ENCODE data around the gene TMIGD3. TPM values are rescaled to one million over a fixed set of nuclear protein-coding genes. Genes with fewer than 3 reads are reported as not detected.
A peak's percentile ranks its signal among the peaks of the same experiment; 100 is the strongest.

Gene TMIGD3
- polyA plus RNA-seq (2013): not detected in 2 replicates

DNA sequence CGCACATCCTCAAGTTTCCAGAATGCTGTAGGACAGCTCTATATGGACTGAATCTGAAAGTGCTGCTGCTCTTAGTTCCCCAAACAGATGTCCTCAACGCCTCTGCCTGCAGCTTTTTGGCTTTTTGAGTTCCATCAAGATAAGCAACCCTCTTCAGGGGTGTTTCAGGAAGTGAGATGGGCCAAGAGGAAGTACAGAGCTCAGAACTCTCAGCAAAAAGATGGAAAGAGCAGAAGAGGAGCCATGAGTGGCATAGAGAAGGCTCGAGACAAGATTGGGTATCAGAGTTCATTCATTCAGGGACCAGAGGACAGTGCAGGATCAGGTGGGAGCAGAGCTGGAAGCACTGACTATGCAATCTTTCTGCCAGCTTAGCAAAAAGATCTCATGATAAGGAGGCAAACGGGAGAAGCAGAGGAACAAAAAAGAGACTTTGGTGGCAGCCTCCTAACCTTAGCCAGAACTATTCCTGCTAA lies at the start of gene TMIGD3, which contains the start of gene ADORA3:
TMIGD3 (minus strand) TSS at position 49 of the 476 bp plus-strand sequence. CDS start 279 bp downstream, outside the sequence.
ADORA3 (minus strand) TSS at position 49 of the 476 bp plus-strand sequence. CDS start 279 bp downstream, outside the sequence.
- Histone ChIP-seq H3K36me3 (ENCODE audit: control insufficient read depth in 1 of 2, insufficient read depth in 2 of 2, low read length in 2 of 2) (no peaks in the 10 kb centered on the region), H2AFZ (ENCODE audit: insufficient read depth, low read length, poor library complexity) (no peak within 1 kb of the TSS), H4K91ac (ENCODE audit: low read depth, low read length) (no peak within 1 kb of the TSS), H3K27ac (ENCODE audit: low read depth, low read length) (no peak within 1 kb of the TSS), H3K14ac (ENCODE audit: low read length) (no peak within 1 kb of the TSS), H3K79me1 (ENCODE audit: low read length) (peaks cover 5% of the 10 kb centered on the region), H3K4me3 (ENCODE audit: low read depth, low read length) (no peak within 1 kb of the TSS), H3K27me3 (ENCODE audit: insufficient read depth, low read length) (no peaks in the 10 kb centered on the region), H3K4me2 (ENCODE audit: low read length) (no peak within 1 kb of the TSS), H3K9me3 (ENCODE audit: insufficient read depth, low read depth, low read length) (no peaks in the 10 kb centered on the region), H3K18ac (ENCODE audit: low read length) (no peak within 1 kb of the TSS), H3K23ac (ENCODE audit: low read length) (no peak within 1 kb of the TSS), H3K4me1 (ENCODE audit: control insufficient read depth in 1 of 2, insufficient read depth in 2 of 2, low read length in 2 of 2) (peaks cover 3 to 7% of the 10 kb centered on the region in 2 experiments), H2BK12ac (ENCODE audit: low read length) (no peak within 1 kb of the TSS), H2BK5ac (ENCODE audit: low read depth, low read length, poor library complexity) (no peak within 1 kb of the TSS), H3K4ac (ENCODE audit: low read depth, low read length) (no peak within 1 kb of the TSS), H4K8ac (ENCODE audit: low read depth, low read length) (no peak within 1 kb of the TSS), H2BK120ac (ENCODE audit: insufficient read depth, low read length, poor library complexity) (no peak within 1 kb of the TSS), H3K79me2 (ENCODE audit: control insufficient read depth, insufficient read depth, low read length, poor library complexity) (peaks cover 3% of the 10 kb centered on the region), H4K12ac (ENCODE audit: low read depth, low read length) (no peak within 1 kb of the TSS), H3K9ac (ENCODE audit: low read length) (no peak within 1 kb of the TSS), H2AK5ac (ENCODE audit: low read length) (no peak within 1 kb of the TSS)
- no CpG with 5 or more reads among the region's 4 CpGs for WGBS (ENCODE audit: extremely low coverage, insufficient coverage, insufficient read length)
- DNase-seq: no peak

DNA sequence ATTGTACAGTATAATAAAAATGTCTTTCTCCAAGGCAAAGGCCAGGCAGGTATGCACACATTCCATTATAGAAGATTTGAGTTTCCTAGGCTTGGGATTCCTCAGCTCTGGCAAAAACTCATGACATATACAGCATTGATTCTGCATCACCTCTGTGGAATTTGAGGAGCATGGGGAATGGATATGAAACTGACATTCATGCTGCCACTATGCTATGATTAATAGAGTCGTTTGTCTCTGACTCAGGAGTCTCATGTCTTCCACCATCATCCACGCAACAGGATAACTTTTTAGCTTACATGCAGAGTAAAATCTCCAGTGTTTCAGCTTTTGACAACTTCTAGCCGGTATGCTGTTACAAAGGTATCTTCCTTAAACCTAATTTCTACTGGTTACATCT lies 49.8 kb upstream of the TMIGD3 start:
- H3K18ac ChIP-seq (ENCODE audit: low read length): no peak overlapping the region

DNA sequence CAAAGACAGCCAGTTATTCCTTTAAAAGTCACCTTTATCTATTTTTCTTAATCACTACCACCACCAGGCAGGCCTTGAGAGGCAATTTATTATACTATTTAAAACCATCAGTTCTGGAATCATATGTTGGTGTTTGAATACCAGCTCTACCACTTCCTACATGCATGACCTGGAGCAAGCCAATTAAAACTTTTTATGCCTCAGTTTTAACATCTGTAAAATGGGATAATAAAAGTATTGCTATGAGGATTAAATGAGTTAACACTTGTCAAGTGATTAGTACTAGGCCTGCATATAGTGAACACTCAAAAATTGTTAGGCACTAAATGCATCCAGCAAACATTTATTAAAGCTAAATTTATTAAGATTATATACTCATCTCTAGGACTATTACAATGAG lies 49.2 kb upstream of the TMIGD3 start:
- no peak for DNase-seq
- no peaks in the 10 kb centered on the region for H3K27me3 ChIP-seq (ENCODE audit: insufficient read depth, low read length)
- H3K14ac ChIP-seq (ENCODE audit: low read length): no peak overlapping the region

More for the DNA sequence above, 49.8 kb upstream of the TMIGD3 start:
- Histone ChIP-seq H2AFZ (ENCODE audit: insufficient read depth, low read length, poor library complexity) (no peak overlapping the region), H3K9ac (ENCODE audit: low read length) (no peak overlapping the region), H2BK120ac (ENCODE audit: insufficient read depth, low read length, poor library complexity) (no peak overlapping the region), H3K27ac (ENCODE audit: low read depth, low read length) (peak overlapping the region; percentile 31), H4K12ac (ENCODE audit: low read depth, low read length) (no peak overlapping the region), H3K14ac (ENCODE audit: low read length) (no peak overlapping the region), H2BK5ac (ENCODE audit: low read depth, low read length, poor library complexity) (no peak overlapping the region), H3K79me1 (ENCODE audit: low read length) (no peaks in the 10 kb centered on the region), H2BK12ac (ENCODE audit: low read length) (no peak overlapping the region), H3K4me2 (ENCODE audit: low read length) (no peak overlapping the region), H3K23ac (ENCODE audit: low read length) (no peak overlapping the region), H3K27me3 (ENCODE audit: insufficient read depth, low read length) (no peaks in the 10 kb centered on the region), H3K4me3 (ENCODE audit: low read depth, low read length) (no peak overlapping the region), H3K4ac (ENCODE audit: low read depth, low read length) (no peak overlapping the region), H2AK5ac (ENCODE audit: low read length) (no peak overlapping the region), H3K4me1 (ENCODE audit: control insufficient read depth in 1 of 2, insufficient read depth in 2 of 2, low read length in 2 of 2) (no peaks in the 10 kb centered on the region), H3K79me2 (ENCODE audit: control insufficient read depth, insufficient read depth, low read length, poor library complexity) (no peaks in the 10 kb centered on the region), H4K8ac (ENCODE audit: low read depth, low read length) (no peak overlapping the region), H3K9me3 (ENCODE audit: insufficient read depth, low read depth, low read length) (no peaks in the 10 kb centered on the region), H3K36me3 (ENCODE audit: control insufficient read depth in 1 of 2, insufficient read depth in 2 of 2, low read length in 2 of 2) (no peaks in the 10 kb centered on the region), H4K91ac (ENCODE audit: low read depth, low read length) (no peak overlapping the region)
- DNase-seq: peak; percentile 30 to 60
- WGBS (ENCODE audit: extremely low coverage, insufficient coverage, insufficient read length): no CpG with 5 or more reads among the region's 3 CpGs

DNA sequence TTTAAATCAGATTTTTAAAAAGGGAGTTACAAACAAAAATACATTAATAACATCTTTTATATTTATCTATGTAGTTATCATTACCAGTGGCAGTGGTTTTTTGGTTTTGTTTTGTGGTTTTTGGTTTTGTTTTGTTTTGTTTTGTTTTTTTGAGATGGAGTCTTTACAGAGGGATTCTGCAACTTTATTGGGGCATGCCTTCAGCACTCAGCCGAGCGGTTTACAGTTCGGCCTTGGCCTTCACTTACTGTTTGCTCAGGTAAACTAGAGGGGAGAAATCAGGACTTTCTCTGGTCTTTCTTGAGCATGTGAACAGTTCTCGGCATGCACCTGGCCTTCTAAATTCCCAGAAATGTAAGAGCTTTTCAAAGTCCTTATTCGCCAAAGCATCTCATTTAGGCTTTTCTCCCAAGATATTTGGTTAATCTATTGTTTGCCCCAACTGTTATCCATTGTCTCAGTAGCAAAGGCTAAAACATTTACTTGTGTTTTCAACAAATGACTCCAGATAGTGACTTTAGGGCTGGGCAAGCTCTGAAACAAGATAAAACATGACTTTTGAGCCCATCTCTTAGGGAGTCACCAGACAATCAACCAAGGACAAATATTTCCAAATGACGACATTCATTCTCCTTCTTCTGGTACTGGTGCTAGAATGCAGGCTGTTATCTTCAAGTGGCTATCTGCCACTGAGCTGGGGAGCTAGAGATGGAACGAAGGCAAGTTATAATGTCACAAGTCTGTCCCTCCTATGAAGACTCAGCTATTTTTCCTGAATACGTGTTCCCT lies 48.4 kb upstream of the TMIGD3 start:
- H3K27ac ChIP-seq (ENCODE audit: low read depth, low read length): no peak overlapping the region
- no peak for DNase-seq
- H4K91ac ChIP-seq (ENCODE audit: low read depth, low read length): no peak overlapping the region
- no peak overlapping the region for H3K18ac ChIP-seq (ENCODE audit: low read length)
- no peak overlapping the region for H2AK5ac ChIP-seq (ENCODE audit: low read length)
- no peak overlapping the region for H3K4me3 ChIP-seq (ENCODE audit: low read depth, low read length)
- H3K4me2 ChIP-seq (ENCODE audit: low read length): no peak overlapping the region
- H3K9me3 ChIP-seq (ENCODE audit: insufficient read depth, low read depth, low read length): no peaks in the 10 kb centered on the region
- no peak overlapping the region for H3K14ac ChIP-seq (ENCODE audit: low read length)
- H3K4me1 ChIP-seq (ENCODE audit: control insufficient read depth in 1 of 2, insufficient read depth in 2 of 2, low read length in 2 of 2): no peaks in the 10 kb centered on the region
- no peak overlapping the region for H3K4ac ChIP-seq (ENCODE audit: low read depth, low read length)
- no peak overlapping the region for H4K8ac ChIP-seq (ENCODE audit: low read depth, low read length)
- H3K79me2 ChIP-seq (ENCODE audit: control insufficient read depth, insufficient read depth, low read length, poor library complexity): no peaks in the 10 kb centered on the region
- no peaks in the 10 kb centered on the region for H3K27me3 ChIP-seq (ENCODE audit: insufficient read depth, low read length)
- H3K9ac ChIP-seq (ENCODE audit: low read length): no peak overlapping the region
- WGBS (ENCODE audit: extremely low coverage, insufficient coverage, insufficient read length): no CpG with 5 or more reads among the region's 8 CpGs
- no peak overlapping the region for H2BK12ac ChIP-seq (ENCODE audit: low read length)
- H3K23ac ChIP-seq (ENCODE audit: low read length): no peak overlapping the region
- H4K12ac ChIP-seq (ENCODE audit: low read depth, low read length): no peak overlapping the region
- H2BK120ac ChIP-seq (ENCODE audit: insufficient read depth, low read length, poor library complexity): no peak overlapping the region
- H3K36me3 ChIP-seq (ENCODE audit: control insufficient read depth in 1 of 2, insufficient read depth in 2 of 2, low read length in 2 of 2): no peaks in the 10 kb centered on the region
- no peaks in the 10 kb centered on the region for H3K79me1 ChIP-seq (ENCODE audit: low read length)
- H2BK5ac ChIP-seq (ENCODE audit: low read depth, low read length, poor library complexity): no peak overlapping the region
- no peak overlapping the region for H2AFZ ChIP-seq (ENCODE audit: insufficient read depth, low read length, poor library complexity)

More for the DNA sequence above, 49.2 kb upstream of the TMIGD3 start:
- H3K18ac ChIP-seq (ENCODE audit: low read length): no peak overlapping the region
- no peak overlapping the region for H4K8ac ChIP-seq (ENCODE audit: low read depth, low read length)
- H2BK12ac ChIP-seq (ENCODE audit: low read length): no peak overlapping the region
- no peaks in the 10 kb centered on the region for H3K36me3 ChIP-seq (ENCODE audit: control insufficient read depth in 1 of 2, insufficient read depth in 2 of 2, low read length in 2 of 2)
- no peak overlapping the region for H3K23ac ChIP-seq (ENCODE audit: low read length)
- no peak overlapping the region for H2BK120ac ChIP-seq (ENCODE audit: insufficient read depth, low read length, poor library complexity)
- H2AFZ ChIP-seq (ENCODE audit: insufficient read depth, low read length, poor library complexity): no peak overlapping the region
- no peak overlapping the region for H3K4ac ChIP-seq (ENCODE audit: low read depth, low read length)
- H4K12ac ChIP-seq (ENCODE audit: low read depth, low read length): no peak overlapping the region
- no peaks in the 10 kb centered on the region for H3K9me3 ChIP-seq (ENCODE audit: insufficient read depth, low read depth, low read length)
- no peaks in the 10 kb centered on the region for H3K4me1 ChIP-seq (ENCODE audit: control insufficient read depth in 1 of 2, insufficient read depth in 2 of 2, low read length in 2 of 2)
- no peak overlapping the region for H3K9ac ChIP-seq (ENCODE audit: low read length)
- H3K4me2 ChIP-seq (ENCODE audit: low read length): no peak overlapping the region
- no peak overlapping the region for H2AK5ac ChIP-seq (ENCODE audit: low read length)
- no peaks in the 10 kb centered on the region for H3K79me1 ChIP-seq (ENCODE audit: low read length)
- H4K91ac ChIP-seq (ENCODE audit: low read depth, low read length): no peak overlapping the region
- no peak overlapping the region for H2BK5ac ChIP-seq (ENCODE audit: low read depth, low read length, poor library complexity)
- H3K79me2 ChIP-seq (ENCODE audit: control insufficient read depth, insufficient read depth, low read length, poor library complexity): no peaks in the 10 kb centered on the region
- no peak overlapping the region for H3K27ac ChIP-seq (ENCODE audit: low read depth, low read length)
- H3K4me3 ChIP-seq (ENCODE audit: low read depth, low read length): no peak overlapping the region

Data from trophoblast cell (in vitro differentiated cells and primary cell).